ENCODE data around the gene NFILZ.

DNA sequence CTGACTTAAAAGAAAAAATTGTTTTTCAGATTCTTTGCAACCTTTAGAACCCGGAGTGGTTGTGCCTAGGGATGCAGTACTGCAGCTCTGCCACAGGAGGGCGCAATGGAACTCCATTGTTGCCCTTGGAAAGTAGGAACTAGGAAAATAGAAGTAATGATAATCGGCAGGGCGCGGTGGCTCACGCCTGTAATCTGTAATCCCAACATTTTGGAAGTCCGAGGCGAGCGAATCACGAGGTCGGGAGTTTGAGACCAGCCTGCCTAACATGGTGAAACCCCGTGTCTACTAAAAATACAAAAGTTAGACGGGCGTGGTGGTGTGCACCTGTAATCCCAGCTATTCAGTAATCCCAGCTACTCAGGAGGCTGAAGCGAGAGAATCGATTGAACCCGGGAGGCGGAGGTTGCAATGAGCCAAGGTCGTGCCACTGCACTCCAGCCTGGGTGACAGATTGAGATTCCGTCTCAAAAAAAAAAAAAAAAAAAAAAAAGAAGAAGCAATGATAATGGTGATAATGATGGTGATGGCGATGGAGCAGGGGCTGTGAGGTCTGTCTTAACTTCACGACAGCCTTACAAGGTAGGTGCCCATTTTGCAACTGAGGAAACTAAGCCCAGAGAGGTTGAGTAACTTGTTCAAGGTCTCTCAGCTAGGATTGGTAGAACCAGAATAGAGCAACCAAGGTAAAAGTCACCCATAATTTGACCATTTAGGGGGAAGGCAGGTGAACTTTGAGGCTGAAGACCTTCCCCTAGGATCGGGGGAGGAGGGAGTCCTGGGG, 14.4 kb upstream of the NFILZ start:
- TF ChIP-seq, protein P1, sequence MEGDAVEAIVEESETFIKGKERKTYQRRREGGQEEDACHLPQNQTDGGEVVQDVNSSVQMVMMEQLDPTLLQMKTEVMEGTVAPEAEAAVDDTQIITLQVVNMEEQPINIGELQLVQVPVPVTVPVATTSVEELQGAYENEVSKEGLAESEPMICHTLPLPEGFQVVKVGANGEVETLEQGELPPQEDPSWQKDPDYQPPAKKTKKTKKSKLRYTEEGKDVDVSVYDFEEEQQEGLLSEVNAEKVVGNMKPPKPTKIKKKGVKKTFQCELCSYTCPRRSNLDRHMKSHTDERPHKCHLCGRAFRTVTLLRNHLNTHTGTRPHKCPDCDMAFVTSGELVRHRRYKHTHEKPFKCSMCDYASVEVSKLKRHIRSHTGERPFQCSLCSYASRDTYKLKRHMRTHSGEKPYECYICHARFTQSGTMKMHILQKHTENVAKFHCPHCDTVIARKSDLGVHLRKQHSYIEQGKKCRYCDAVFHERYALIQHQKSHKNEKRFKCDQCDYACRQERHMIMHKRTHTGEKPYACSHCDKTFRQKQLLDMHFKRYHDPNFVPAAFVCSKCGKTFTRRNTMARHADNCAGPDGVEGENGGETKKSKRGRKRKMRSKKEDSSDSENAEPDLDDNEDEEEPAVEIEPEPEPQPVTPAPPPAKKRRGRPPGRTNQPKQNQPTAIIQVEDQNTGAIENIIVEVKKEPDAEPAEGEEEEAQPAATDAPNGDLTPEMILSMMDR (IDR thresholded peaks at IDR 0.05), result peak; percentile 44 to 63 (median 56)
- no peak for TF ChIP-seq POLR2AphosphoS5 (IDR thresholded peaks at IDR 0.05)
